GM23338 (cell line): Measurements from ENCODE around the gene ACTL6A. TPM values are rescaled to one million over a fixed set of nuclear protein-coding genes. Genes with fewer than 3 reads are reported as not detected.

ENCODE experiments used
- ATAC-seq: fragments of 200-7000 bp; cut with Tn5 transposase; 3 replicates; pipeline ENCODE4 v1.9.1; 2020
- DNase-seq: peaks from one replicate; pipeline ENCODE4 v3.0.0-alpha.2; 2015; ENCODE audit warnings: low spot score
- H2AFZ ChIP-seq: fragments of 200-600 bp; sonication (generic); 2 replicates; pipeline ENCODE4 v1.8.0; 2016; ENCODE audit warnings: antibody characterized with exemption, mild to moderate bottlenecking, moderate library complexity
- H3F3A ChIP-seq: fragments of 200-600 bp; sonication (generic); replicated peaks from 2 replicates; pipeline ENCODE4 v1.8.0; 2017; ENCODE audit warnings: antibody characterized with exemption, mixed run types, low read depth
- H3K27ac ChIP-seq: fragments of 200-600 bp; sonication (generic); 2 replicates; pipeline ENCODE4 v1.6.1; 2016; ENCODE audit warnings: low read depth
- H3K27me3 ChIP-seq: fragments of 200-600 bp; sonication (generic); 2 replicates; pipeline ENCODE4 v1.8.0; 2016; ENCODE audit warnings: mild to moderate bottlenecking, mixed run types, moderate library complexity; ENCODE audit not compliant: insufficient read depth
- H3K36me3 ChIP-seq: fragments of 200-600 bp; sonication (generic); 2 replicates; pipeline ENCODE4 v1.8.0; 2016; ENCODE audit warnings: mild to moderate bottlenecking; ENCODE audit not compliant: insufficient read depth
- H3K4me1 ChIP-seq: fragments of 200-600 bp; sonication (generic); 2 replicates; pipeline ENCODE4 v1.8.0; 2016; ENCODE audit warnings: mild to moderate bottlenecking, moderate library complexity; ENCODE audit not compliant: insufficient read depth
- H3K4me2 ChIP-seq: fragments of 200-600 bp; sonication (generic); 2 replicates; pipeline ENCODE4 v1.7.1; 2017; ENCODE audit warnings: mixed run types
- H3K4me3 ChIP-seq: fragments of 200-600 bp; sonication (generic); 2 replicates; pipeline ENCODE4 v1.6.1; 2016; ENCODE audit warnings: mixed run types
- H3K79me2 ChIP-seq: fragments of 200-600 bp; sonication (generic); replicated peaks from 2 replicates; pipeline ENCODE4 v1.8.0; 2017; ENCODE audit warnings: mild to moderate bottlenecking; ENCODE audit not compliant: insufficient read depth
- H3K9me2 ChIP-seq: fragments of 200-600 bp; sonication (generic); 2 replicates; pipeline ENCODE4 v1.8.0; 2017; ENCODE audit not compliant: insufficient read depth
- H4K20me1 ChIP-seq: fragments of 200-600 bp; sonication (generic); replicated peaks from 2 replicates; pipeline ENCODE4 v1.8.0; 2017; ENCODE audit warnings: mild to moderate bottlenecking; ENCODE audit not compliant: insufficient read depth
- H3K27ac Mint-ChIP-seq: 2 replicates; pipeline ENCODE4 v1.8.0; 2020; ENCODE audit warnings: inconsistent platforms, mild to moderate bottlenecking, moderate library complexity, mixed read lengths
- H3K27me3 Mint-ChIP-seq: 3 replicates; pipeline ENCODE4 v1.8.0; 2022; ENCODE audit warnings: low read depth, mild to moderate bottlenecking, moderate library complexity, mixed read lengths, inconsistent platforms; ENCODE audit not compliant: insufficient read depth, poor library complexity
- H3K36me3 Mint-ChIP-seq: 3 replicates; pipeline ENCODE4 v1.8.0; 2021; ENCODE audit warnings: low read depth, mild to moderate bottlenecking, inconsistent platforms, moderate library complexity, mixed read lengths
- H3K4me1 Mint-ChIP-seq: 3 replicates; pipeline ENCODE4 v1.8.0; 2020; ENCODE audit warnings: mild to moderate bottlenecking, inconsistent platforms, mixed read lengths
- H3K4me3 Mint-ChIP-seq: 3 replicates; pipeline ENCODE4 v1.8.0; 2021; ENCODE audit warnings: moderate library complexity, mild to moderate bottlenecking, inconsistent platforms, mixed read lengths
- H3K9me3 Mint-ChIP-seq: 3 replicates; pipeline ENCODE4 v1.8.0; 2020; ENCODE audit warnings: moderate library complexity, mild to moderate bottlenecking, inconsistent platforms, mixed read lengths
- CREB1 ChIP-seq: fragments of 250-450 bp; sonication (Bioruptor Pico); IDR thresholded peaks from 2 replicates; pipeline ENCODE4 v1.5.0; 2020; ENCODE audit warnings: low read depth, mild to moderate bottlenecking, moderate library complexity
- STAT1 ChIP-seq: IDR thresholded peaks from one replicate; pipeline ENCODE4 v1.6.1; 2016; ENCODE audit warnings: antibody characterized with exemption; ENCODE audit not compliant: unreplicated experiment
- ZNF114 ChIP-seq: fragments of 250-450 bp; sonication (Bioruptor Pico); IDR thresholded peaks from 2 replicates; pipeline ENCODE4 v1.5.0; 2020; ENCODE audit warnings: mild to moderate bottlenecking, moderate library complexity
- polyA plus RNA-seq: library from polyadenylated mRNA; unstranded; fragments of >200 nt; fragmentation: Nextera tagmentation; extraction: Ambion mirVana; gene quantifications from 2 replicates; pipeline ENCODE4 v1.2.1, GENCODE V29; 2016
- total RNA-seq: library from RNA; depleted of rRNA; stranded (reverse); fragments of >200 nt; shearing (Covaris generic); gene quantifications from 2 replicates; pipeline ENCODE4 v1.2.3, GENCODE V29; 2014
- TF ChIP-seq, protein P1 (sequence below): IDR thresholded peaks from one replicate; pipeline ENCODE4 v1.6.1; 2018; ENCODE audit warnings: antibody characterized with exemption; ENCODE audit not compliant: unreplicated experiment
- TF ChIP-seq, protein P2 (sequence below): IDR thresholded peaks from 2 replicates; pipeline ENCODE4 v1.6.1; 2016; ENCODE audit warnings: antibody characterized with exemption
- TF ChIP-seq, protein P3 (sequence below): fragments of 250-450 bp; sonication (Bioruptor Pico); IDR thresholded peaks from 2 replicates; pipeline ENCODE4 v1.5.0; 2020; ENCODE audit warnings: mild to moderate bottlenecking, moderate library complexity
- TF ChIP-seq, protein P4 (sequence below), 2 experiments: fragments of 200-600 bp in 1 of 2; sonication (generic) in 1 of 2; conservative IDR thresholded peaks; 2 replicates each; pipeline versions ENCODE4 v1.5.1 to v1.6.1; 2016 to 2017; ENCODE audit warnings: antibody characterized with exemption in 2 of 2, low read depth in 2 of 2, mild to moderate bottlenecking in 2 of 2, moderate library complexity in 1 of 2

Gene ACTL6A
- total and polyA plus RNA-seq, 2 experiments from 2014 or later: 117 to 125 TPM

DNA sequence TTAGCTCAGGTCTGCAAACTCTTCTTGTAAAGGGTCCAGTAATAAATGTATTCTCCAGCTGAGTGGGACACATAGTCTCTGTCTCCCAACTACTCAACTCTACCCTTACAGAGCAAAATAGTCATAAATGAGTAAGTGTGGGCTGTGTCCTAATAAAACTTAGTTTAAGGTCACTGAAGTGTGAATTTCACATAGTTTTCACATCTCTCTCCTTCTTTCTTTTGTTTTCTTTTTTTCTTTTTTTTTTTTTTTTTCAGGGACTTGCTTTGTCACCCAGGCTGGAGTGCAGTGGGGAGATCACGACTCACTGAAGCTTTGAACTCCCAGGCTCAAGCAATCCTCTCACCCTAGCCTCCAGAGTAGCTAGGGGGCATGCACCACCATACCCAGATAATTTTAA, 1.9 kb upstream of the ACTL6A start (continued):
- TF ChIP-seq, protein P1, sequence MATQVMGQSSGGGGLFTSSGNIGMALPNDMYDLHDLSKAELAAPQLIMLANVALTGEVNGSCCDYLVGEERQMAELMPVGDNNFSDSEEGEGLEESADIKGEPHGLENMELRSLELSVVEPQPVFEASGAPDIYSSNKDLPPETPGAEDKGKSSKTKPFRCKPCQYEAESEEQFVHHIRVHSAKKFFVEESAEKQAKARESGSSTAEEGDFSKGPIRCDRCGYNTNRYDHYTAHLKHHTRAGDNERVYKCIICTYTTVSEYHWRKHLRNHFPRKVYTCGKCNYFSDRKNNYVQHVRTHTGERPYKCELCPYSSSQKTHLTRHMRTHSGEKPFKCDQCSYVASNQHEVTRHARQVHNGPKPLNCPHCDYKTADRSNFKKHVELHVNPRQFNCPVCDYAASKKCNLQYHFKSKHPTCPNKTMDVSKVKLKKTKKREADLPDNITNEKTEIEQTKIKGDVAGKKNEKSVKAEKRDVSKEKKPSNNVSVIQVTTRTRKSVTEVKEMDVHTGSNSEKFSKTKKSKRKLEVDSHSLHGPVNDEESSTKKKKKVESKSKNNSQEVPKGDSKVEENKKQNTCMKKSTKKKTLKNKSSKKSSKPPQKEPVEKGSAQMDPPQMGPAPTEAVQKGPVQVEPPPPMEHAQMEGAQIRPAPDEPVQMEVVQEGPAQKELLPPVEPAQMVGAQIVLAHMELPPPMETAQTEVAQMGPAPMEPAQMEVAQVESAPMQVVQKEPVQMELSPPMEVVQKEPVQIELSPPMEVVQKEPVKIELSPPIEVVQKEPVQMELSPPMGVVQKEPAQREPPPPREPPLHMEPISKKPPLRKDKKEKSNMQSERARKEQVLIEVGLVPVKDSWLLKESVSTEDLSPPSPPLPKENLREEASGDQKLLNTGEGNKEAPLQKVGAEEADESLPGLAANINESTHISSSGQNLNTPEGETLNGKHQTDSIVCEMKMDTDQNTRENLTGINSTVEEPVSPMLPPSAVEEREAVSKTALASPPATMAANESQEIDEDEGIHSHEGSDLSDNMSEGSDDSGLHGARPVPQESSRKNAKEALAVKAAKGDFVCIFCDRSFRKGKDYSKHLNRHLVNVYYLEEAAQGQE: no peak
- TF ChIP-seq, protein P2, sequence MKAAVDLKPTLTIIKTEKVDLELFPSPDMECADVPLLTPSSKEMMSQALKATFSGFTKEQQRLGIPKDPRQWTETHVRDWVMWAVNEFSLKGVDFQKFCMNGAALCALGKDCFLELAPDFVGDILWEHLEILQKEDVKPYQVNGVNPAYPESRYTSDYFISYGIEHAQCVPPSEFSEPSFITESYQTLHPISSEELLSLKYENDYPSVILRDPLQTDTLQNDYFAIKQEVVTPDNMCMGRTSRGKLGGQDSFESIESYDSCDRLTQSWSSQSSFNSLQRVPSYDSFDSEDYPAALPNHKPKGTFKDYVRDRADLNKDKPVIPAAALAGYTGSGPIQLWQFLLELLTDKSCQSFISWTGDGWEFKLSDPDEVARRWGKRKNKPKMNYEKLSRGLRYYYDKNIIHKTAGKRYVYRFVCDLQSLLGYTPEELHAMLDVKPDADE: no peak
- no peak for TF ChIP-seq ZNF114 (CRISPR knock-in tag)

DNA sequence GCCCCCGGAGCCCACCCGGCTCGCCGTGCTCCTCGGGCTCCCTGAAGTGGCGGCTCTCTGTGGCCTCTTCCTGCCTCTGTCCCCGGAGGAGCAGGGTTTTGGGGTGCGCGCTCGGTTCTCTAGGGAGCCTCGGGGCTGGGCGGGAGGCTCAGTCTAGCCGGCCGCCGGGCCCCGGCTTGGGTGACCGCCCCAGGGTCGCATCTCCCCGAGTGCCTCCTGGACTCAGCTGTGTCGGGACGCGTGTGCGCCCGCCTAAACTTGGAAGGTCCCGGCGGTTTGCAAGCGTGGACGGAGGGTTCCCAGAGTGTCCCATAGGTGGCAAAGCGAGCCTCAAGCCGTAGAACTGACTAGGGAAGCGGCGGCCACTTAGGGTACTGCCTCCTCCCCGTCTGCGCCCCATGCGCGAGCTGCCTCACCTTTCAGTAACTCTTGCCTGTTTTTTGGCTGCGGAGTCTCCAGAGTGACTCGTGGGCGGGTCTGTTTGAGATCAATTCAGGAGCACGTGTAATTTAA, 601 bp downstream of the ACTL6A start:
- no peaks in the 10 kb centered on the region for H3K9me3 Mint-ChIP-seq
- Histone ChIP-seq H3F3A (no peaks in the 10 kb centered on the region), H3K27me3 (no peaks in the 10 kb centered on the region), H3K4me3 (peak overlapping the region; percentile 87), H3K36me3 (no peaks in the 10 kb centered on the region), H3K4me1 (no peaks in the 10 kb centered on the region), H3K9me2 (no peaks in the 10 kb centered on the region), H3K79me2 (peaks cover 49% of the 10 kb centered on the region), H3K27ac (no peak overlapping the region; the same call in 1 of the 2 replicates), H4K20me1 (peaks cover 46% of the 10 kb centered on the region), H3K4me2 (peak overlapping the region; percentile 89), H2AFZ (peak overlapping the region; percentile 34; the same call in 1 of the 2 replicates)
- peaks cover 13% of the 10 kb centered on the region for H3K27me3 Mint-ChIP-seq
- peak overlapping the region; percentile 99 for H3K4me3 Mint-ChIP-seq
- DNase-seq: peak; percentile 82
- ATAC-seq: peak; percentile 75
- TF ChIP-seq, protein P3, sequence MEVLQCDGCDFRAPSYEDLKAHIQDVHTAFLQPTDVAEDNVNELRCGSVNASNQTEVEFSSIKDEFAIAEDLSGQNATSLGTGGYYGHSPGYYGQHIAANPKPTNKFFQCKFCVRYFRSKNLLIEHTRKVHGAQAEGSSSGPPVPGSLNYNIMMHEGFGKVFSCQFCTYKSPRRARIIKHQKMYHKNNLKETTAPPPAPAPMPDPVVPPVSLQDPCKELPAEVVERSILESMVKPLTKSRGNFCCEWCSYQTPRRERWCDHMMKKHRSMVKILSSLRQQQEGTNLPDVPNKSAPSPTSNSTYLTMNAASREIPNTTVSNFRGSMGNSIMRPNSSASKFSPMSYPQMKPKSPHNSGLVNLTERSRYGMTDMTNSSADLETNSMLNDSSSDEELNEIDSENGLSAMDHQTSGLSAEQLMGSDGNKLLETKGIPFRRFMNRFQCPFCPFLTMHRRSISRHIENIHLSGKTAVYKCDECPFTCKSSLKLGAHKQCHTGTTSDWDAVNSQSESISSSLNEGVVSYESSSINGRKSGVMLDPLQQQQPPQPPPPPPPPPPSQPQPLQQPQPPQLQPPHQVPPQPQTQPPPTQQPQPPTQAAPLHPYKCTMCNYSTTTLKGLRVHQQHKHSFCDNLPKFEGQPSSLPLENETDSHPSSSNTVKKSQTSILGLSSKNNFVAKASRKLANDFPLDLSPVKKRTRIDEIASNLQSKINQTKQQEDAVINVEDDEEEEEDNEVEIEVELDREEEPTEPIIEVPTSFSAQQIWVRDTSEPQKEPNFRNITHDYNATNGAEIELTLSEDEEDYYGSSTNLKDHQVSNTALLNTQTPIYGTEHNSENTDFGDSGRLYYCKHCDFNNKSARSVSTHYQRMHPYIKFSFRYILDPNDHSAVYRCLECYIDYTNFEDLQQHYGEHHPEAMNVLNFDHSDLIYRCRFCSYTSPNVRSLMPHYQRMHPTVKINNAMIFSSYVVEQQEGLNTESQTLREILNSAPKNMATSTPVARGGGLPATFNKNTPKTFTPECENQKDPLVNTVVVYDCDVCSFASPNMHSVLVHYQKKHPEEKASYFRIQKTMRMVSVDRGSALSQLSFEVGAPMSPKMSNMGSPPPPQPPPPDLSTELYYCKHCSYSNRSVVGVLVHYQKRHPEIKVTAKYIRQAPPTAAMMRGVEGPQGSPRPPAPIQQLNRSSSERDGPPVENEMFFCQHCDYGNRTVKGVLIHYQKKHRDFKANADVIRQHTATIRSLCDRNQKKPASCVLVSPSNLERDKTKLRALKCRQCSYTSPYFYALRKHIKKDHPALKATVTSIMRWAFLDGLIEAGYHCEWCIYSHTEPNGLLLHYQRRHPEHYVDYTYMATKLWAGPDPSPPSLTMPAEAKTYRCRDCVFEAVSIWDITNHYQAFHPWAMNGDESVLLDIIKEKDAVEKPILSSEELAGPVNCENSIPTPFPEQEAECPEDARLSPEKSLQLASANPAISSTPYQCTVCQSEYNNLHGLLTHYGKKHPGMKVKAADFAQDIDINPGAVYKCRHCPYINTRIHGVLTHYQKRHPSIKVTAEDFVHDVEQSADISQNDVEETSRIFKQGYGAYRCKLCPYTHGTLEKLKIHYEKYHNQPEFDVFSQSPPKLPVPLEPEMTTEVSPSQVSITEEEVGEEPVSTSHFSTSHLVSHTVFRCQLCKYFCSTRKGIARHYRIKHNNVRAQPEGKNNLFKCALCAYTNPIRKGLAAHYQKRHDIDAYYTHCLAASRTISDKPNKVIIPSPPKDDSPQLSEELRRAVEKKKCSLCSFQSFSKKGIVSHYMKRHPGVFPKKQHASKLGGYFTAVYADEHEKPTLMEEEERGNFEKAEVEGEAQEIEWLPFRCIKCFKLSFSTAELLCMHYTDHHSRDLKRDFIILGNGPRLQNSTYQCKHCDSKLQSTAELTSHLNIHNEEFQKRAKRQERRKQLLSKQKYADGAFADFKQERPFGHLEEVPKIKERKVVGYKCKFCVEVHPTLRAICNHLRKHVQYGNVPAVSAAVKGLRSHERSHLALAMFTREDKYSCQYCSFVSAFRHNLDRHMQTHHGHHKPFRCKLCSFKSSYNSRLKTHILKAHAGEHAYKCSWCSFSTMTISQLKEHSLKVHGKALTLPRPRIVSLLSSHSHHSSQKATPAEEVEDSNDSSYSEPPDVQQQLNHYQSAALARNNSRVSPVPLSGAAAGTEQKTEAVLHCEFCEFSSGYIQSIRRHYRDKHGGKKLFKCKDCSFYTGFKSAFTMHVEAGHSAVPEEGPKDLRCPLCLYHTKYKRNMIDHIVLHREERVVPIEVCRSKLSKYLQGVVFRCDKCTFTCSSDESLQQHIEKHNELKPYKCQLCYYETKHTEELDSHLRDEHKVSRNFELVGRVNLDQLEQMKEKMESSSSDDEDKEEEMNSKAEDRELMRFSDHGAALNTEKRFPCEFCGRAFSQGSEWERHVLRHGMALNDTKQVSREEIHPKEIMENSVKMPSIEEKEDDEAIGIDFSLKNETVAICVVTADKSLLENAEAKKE (CRISPR knock-in tag): no peak
- TF ChIP-seq CREB1: 0 out of 2 replicates have a peak, but pooled peaks have one; percentile 13
- TF ChIP-seq, protein P1: no peak
- TF ChIP-seq, protein P4, sequence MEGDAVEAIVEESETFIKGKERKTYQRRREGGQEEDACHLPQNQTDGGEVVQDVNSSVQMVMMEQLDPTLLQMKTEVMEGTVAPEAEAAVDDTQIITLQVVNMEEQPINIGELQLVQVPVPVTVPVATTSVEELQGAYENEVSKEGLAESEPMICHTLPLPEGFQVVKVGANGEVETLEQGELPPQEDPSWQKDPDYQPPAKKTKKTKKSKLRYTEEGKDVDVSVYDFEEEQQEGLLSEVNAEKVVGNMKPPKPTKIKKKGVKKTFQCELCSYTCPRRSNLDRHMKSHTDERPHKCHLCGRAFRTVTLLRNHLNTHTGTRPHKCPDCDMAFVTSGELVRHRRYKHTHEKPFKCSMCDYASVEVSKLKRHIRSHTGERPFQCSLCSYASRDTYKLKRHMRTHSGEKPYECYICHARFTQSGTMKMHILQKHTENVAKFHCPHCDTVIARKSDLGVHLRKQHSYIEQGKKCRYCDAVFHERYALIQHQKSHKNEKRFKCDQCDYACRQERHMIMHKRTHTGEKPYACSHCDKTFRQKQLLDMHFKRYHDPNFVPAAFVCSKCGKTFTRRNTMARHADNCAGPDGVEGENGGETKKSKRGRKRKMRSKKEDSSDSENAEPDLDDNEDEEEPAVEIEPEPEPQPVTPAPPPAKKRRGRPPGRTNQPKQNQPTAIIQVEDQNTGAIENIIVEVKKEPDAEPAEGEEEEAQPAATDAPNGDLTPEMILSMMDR (conservative IDR thresholded peaks at IDR 0.05; ENCODE audit: low read depth in 2 of 2): peak in 1 of 2 experiments; percentile 25; a peak in 2 of 4 replicates
- TF ChIP-seq STAT1: no peak
- no peaks in the 10 kb centered on the region for H3K36me3 Mint-ChIP-seq
- H3K4me1 Mint-ChIP-seq: peaks cover 5% of the 10 kb centered on the region; the same call in 1 of the 3 replicates
- peak overlapping the region; percentile 91 for H3K27ac Mint-ChIP-seq
